HepG2 (cell line): ENCODE measurements around the gene OTOG.

ENCODE experiments used
- CREB1 ChIP-seq, 2 experiments: fragments of 450-650 bp in 1 of 2; IDR thresholded peaks; 2 replicates each; pipeline ENCODE4 v1.6.1; 2016 to 2017; ENCODE audit warnings: control low read depth in 1 of 2, mild to moderate bottlenecking in 1 of 2, missing compliant biosample characterization in 1 of 2, missing genetic modification characterization in 1 of 2
- GABPA ChIP-seq, 2 experiments: IDR thresholded peaks; 2 replicates each; pipeline ENCODE4 v1.6.1; 2011 to 2016; ENCODE audit warnings: low read depth in 2 of 2, low read length in 1 of 2, missing biosample characterization in 1 of 2, missing genetic modification characterization in 1 of 2
- MED1 ChIP-seq: sonication (generic); formaldehyde crosslinking; IDR thresholded peaks from 2 replicates; pipeline ENCODE4 v1.4.0; 2020; ENCODE audit warnings: missing genetic modification reagents
- NFRKB ChIP-seq: fragments of 450-650 bp; IDR thresholded peaks from 2 replicates; pipeline ENCODE4 v1.6.1; 2017
- SRF ChIP-seq: IDR thresholded peaks from 2 replicates; pipeline ENCODE4 v1.6.1; 2011; ENCODE audit warnings: mild to moderate bottlenecking, low read depth, low read length, moderate library complexity
- ZSCAN29 ChIP-seq: sonication (generic); formaldehyde crosslinking; conservative IDR thresholded peaks from 2 replicates; pipeline ENCODE4 v1.4.0; 2020; ENCODE audit warnings: mild to moderate bottlenecking, missing genetic modification reagents
- TF ChIP-seq, protein P1 (sequence below): sonication (generic); formaldehyde crosslinking; IDR thresholded peaks from 2 replicates; pipeline ENCODE4 v1.4.0; 2020; ENCODE audit warnings: low read depth, missing genetic modification reagents
- TF ChIP-seq, protein P2 (sequence below): sonication (generic); formaldehyde crosslinking; IDR thresholded peaks from 2 replicates; pipeline ENCODE4 v1.5.0; 2020; ENCODE audit warnings: mild to moderate bottlenecking, missing genetic modification reagents, moderate library complexity
- TF ChIP-seq, protein P3 (sequence below): sonication (generic); formaldehyde crosslinking; IDR thresholded peaks from 2 replicates; pipeline ENCODE4 v1.4.0; 2020; ENCODE audit warnings: missing genetic modification reagents
- TF ChIP-seq, protein P4 (sequence below): sonication (generic); formaldehyde crosslinking; IDR thresholded peaks from 2 replicates; pipeline ENCODE4 v1.4.0; 2020; ENCODE audit warnings: low read depth, mild to moderate bottlenecking, missing genetic modification reagents
- TF ChIP-seq, protein P5 (sequence below): sonication (generic); formaldehyde crosslinking; conservative IDR thresholded peaks from 2 replicates; pipeline ENCODE4 v1.5.0; 2020; ENCODE audit warnings: missing genetic modification reagents

DNA sequence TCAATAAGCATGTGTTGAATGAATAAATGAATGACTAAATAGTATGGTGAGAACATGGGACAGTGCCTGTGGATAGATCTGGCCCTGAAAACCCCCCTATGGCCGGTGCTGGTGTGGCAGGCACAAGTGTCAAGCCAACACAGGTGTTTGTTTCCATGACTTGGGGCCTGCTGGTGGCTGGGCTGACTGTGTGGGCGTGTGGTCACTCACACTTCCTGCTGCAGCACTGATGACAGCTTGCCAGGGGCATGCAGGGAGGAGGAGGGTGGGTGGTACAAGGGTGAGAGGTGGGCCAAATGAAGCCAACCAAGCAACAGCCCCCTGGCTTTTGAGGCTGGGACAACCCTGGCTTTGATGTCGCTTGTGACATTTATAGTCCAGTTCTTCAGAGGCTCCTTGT lies 40.1 kb upstream of the OTOG start:
- TF ChIP-seq MED1 (CRISPR knock-in tag) (no peak), GABPA (IDR thresholded peaks at IDR 0.05; ENCODE audit: low read depth, low read length) (no peak), GABPA (CRISPR knock-in tag; IDR thresholded peaks at IDR 0.05; ENCODE audit: low read depth) (no peak), SRF (no peak), CREB1 (IDR thresholded peaks at IDR 0.05) (no peak), CREB1 (CRISPR knock-in tag; IDR thresholded peaks at IDR 0.05) (no peak), ZSCAN29 (CRISPR knock-in tag) (no peak), NFRKB (no peak)
- TF ChIP-seq, protein P1, sequence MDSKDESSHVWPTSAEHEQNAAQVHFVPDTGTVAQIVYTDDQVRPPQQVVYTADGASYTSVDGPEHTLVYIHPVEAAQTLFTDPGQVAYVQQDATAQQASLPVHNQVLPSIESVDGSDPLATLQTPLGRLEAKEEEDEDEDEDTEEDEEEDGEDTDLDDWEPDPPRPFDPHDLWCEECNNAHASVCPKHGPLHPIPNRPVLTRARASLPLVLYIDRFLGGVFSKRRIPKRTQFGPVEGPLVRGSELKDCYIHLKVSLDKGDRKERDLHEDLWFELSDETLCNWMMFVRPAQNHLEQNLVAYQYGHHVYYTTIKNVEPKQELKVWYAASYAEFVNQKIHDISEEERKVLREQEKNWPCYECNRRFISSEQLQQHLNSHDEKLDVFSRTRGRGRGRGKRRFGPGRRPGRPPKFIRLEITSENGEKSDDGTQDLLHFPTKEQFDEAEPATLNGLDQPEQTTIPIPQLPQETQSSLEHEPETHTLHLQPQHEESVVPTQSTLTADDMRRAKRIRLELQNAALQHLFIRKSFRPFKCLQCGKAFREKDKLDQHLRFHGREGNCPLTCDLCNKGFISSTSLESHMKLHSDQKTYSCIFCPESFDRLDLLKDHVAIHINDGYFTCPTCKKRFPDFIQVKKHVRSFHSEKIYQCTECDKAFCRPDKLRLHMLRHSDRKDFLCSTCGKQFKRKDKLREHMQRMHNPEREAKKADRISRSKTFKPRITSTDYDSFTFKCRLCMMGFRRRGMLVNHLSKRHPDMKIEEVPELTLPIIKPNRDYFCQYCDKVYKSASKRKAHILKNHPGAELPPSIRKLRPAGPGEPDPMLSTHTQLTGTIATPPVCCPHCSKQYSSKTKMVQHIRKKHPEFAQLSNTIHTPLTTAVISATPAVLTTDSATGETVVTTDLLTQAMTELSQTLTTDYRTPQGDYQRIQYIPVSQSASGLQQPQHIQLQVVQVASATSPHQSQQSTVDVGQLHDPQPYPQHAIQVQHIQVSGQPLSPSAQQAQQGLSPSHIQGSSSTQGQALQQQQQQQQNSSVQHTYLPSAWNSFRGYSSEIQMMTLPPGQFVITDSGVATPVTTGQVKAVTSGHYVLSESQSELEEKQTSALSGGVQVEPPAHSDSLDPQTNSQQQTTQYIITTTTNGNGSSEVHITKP = no peak
- TF ChIP-seq, protein P2, sequence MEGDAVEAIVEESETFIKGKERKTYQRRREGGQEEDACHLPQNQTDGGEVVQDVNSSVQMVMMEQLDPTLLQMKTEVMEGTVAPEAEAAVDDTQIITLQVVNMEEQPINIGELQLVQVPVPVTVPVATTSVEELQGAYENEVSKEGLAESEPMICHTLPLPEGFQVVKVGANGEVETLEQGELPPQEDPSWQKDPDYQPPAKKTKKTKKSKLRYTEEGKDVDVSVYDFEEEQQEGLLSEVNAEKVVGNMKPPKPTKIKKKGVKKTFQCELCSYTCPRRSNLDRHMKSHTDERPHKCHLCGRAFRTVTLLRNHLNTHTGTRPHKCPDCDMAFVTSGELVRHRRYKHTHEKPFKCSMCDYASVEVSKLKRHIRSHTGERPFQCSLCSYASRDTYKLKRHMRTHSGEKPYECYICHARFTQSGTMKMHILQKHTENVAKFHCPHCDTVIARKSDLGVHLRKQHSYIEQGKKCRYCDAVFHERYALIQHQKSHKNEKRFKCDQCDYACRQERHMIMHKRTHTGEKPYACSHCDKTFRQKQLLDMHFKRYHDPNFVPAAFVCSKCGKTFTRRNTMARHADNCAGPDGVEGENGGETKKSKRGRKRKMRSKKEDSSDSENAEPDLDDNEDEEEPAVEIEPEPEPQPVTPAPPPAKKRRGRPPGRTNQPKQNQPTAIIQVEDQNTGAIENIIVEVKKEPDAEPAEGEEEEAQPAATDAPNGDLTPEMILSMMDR (CRISPR knock-in tag) = no peak
- TF ChIP-seq, protein P3, sequence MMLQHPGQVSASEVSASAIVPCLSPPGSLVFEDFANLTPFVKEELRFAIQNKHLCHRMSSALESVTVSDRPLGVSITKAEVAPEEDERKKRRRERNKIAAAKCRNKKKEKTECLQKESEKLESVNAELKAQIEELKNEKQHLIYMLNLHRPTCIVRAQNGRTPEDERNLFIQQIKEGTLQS (CRISPR knock-in tag) = no peak
- TF ChIP-seq, protein P4, sequence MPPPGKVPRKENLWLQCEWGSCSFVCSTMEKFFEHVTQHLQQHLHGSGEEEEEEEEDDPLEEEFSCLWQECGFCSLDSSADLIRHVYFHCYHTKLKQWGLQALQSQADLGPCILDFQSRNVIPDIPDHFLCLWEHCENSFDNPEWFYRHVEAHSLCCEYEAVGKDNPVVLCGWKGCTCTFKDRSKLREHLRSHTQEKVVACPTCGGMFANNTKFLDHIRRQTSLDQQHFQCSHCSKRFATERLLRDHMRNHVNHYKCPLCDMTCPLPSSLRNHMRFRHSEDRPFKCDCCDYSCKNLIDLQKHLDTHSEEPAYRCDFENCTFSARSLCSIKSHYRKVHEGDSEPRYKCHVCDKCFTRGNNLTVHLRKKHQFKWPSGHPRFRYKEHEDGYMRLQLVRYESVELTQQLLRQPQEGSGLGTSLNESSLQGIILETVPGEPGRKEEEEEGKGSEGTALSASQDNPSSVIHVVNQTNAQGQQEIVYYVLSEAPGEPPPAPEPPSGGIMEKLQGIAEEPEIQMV (CRISPR knock-in tag) = no peak
- TF ChIP-seq, protein P5, sequence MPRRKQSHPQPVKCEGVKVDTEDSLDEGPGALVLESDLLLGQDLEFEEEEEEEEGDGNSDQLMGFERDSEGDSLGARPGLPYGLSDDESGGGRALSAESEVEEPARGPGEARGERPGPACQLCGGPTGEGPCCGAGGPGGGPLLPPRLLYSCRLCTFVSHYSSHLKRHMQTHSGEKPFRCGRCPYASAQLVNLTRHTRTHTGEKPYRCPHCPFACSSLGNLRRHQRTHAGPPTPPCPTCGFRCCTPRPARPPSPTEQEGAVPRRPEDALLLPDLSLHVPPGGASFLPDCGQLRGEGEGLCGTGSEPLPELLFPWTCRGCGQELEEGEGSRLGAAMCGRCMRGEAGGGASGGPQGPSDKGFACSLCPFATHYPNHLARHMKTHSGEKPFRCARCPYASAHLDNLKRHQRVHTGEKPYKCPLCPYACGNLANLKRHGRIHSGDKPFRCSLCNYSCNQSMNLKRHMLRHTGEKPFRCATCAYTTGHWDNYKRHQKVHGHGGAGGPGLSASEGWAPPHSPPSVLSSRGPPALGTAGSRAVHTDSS = no peak
